ENCODE measurements around the gene PID1.

Gene PID1

DNA sequence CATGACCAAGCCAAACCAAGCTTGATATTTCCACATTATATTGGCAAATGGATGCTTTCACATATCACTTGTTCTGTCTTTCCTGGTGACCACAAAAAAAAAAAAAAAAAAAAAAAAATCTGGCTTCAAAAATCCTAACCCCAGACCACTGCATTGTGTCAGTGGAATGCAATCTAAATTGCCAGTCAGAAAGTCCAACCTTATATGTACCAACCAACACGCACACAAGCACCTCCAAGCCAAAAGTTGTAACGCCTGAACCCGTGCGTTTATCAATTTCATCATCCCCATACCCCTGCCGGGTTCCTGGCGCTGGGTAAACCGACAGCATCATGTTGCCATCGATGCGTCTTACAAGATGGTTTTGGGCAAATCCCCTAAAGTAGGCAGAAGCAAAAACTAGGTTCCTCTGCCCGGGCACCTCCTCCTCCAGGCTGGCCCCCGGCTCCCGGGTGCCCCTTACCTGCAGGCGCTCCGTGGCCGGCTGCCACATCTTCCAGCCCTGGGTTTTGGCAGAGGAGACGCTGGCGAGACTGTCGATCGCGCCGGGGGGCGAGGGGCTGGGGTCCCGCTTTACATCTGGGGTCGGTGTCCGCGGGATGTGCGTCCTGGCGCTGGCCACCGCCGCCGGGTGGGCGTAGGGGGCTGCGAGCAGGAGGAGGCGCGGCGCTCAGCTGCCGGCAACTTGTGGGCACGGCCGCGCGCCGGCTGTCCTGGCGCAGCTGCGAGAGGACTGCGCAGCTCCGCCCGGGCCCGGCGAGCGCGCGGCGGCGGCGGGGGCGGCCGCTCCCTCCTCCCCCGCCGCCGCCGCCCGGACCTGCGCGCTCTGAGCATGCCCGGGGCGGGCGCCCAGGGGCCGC is at the start of gene PID1:
TSS of gene PID1 (minus strand) at position 737 of the 860 bp plus-strand sequence. CDS start at position 493, 244 bp downstream.
- no peak for TF ChIP-seq GATA1 (IDR thresholded peaks at IDR 0.05; ENCODE audit: low read depth, low read length)
- no peak for TF ChIP-seq POLR2A (IDR thresholded peaks at IDR 0.05; ENCODE audit: low read length)
- DNase-seq, result no peak

DNA sequence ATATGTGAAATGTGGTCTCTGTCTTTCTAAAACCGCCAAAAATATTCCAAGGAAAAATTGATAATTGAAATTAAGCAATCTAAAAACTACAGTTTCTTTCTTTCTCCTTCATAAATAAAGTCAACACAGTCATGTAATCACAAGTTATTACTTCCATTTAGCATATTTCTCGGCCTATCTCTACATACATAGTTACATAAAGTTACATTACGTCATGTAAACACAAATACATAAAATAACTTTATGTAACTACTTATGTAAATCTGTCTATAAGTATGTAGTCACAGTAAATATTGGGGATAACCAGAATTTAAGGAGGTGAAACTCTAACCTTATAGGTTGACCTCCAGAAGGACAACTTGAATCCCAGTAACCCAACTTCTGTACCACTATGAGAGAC is 48.5 kb upstream of the PID1 start:
- no peak for TF ChIP-seq GATA1 (IDR thresholded peaks at IDR 0.05; ENCODE audit: low read depth, low read length)
- no peak for DNase-seq

- TF ChIP-seq GATA1 (IDR thresholded peaks at IDR 0.05; ENCODE audit: low read depth, low read length), result no peak
- no peak for DNase-seq
These were observed 43.0 kb upstream of the PID1 start for GRCh38 chr2:229314117-229314516.

GRCh38 chr2:229313591-229313990 is 42.5 kb upstream of the PID1 start:
- no peak for DNase-seq
- TF ChIP-seq GATA1 (IDR thresholded peaks at IDR 0.05; ENCODE audit: low read depth, low read length) (no peak), POLR2A (IDR thresholded peaks at IDR 0.05; ENCODE audit: low read length) (no peak)

DNA sequence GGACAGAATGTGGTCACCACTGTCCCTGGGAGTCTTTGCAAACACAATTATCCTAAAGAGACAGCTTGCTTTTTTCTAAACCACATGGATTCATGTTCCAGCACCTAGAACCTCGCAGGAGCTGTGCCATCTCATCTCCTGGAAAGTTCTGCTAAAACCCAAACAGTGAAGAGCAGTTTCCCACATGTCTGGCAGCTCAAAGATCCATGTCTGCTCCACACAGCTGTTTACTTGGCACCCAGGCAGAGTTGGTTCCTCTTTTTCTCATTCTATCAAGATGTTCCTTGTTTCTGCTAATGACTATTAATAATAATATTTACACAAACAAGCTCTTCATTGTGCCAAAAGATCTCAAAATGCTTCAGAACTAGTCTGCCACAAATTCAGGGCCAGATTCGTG is 30.1 kb upstream of the PID1 start:
- DNase-seq, result no peak
- TF ChIP-seq GATA1 (IDR thresholded peaks at IDR 0.05; ENCODE audit: low read depth, low read length), result no peak
- no peak for TF ChIP-seq POLR2A (IDR thresholded peaks at IDR 0.05; ENCODE audit: low read length)

DNA sequence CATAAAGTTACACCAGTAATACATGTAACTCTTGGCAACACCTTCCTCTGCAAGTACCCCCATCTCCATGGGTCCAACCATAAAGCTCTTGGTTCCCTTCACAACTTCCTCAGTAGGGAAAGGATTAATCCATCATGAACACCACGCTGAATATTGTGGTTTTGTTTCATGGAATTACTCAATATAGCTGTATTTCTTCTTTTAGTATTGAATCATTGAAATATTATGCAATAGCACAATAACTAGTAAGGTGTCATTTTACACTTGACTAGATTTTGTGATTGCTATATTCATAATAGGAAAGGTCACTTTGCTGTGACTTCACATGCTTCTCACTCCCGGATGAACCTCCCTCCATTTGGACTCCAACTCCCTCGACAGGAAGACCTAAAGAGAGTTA is 29.7 kb upstream of the PID1 start:
- TF ChIP-seq GATA1 (IDR thresholded peaks at IDR 0.05; ENCODE audit: low read depth, low read length) (no peak), POLR2A (IDR thresholded peaks at IDR 0.05; ENCODE audit: low read length) (no peak)
- no peak for DNase-seq

DNA sequence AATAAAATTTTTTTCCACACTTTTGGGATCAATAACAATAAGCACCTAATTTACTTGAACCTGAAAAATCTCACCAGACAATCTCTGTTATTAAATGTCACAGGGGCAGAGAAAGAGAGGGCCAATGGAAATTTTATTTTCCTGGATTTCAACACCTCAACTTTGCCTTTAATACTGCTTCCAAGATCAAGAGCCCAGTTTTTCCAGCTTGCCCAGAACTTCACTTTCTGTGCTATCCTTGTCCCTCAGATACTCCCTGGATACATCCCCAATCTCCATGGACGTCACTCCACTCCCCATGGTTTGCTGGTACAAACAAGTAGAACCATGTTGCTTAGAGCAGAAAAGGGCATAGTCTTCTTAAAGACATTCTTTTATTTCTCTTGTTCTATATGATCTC is 29.3 kb upstream of the PID1 start:
- TF ChIP-seq GATA1 (IDR thresholded peaks at IDR 0.05; ENCODE audit: low read depth, low read length), result no peak
- TF ChIP-seq POLR2A (IDR thresholded peaks at IDR 0.05; ENCODE audit: low read length), result no peak

GRCh38 chr2:229297247-229297646 is 26.2 kb upstream of the PID1 start:
- DNase-seq, result no peak
- no peak for TF ChIP-seq GATA1 (IDR thresholded peaks at IDR 0.05; ENCODE audit: low read depth, low read length)
- TF ChIP-seq POLR2A (IDR thresholded peaks at IDR 0.05; ENCODE audit: low read length), result no peak

More for the DNA sequence above, 29.3 kb upstream of the PID1 start:
- no peak for DNase-seq

DNA sequence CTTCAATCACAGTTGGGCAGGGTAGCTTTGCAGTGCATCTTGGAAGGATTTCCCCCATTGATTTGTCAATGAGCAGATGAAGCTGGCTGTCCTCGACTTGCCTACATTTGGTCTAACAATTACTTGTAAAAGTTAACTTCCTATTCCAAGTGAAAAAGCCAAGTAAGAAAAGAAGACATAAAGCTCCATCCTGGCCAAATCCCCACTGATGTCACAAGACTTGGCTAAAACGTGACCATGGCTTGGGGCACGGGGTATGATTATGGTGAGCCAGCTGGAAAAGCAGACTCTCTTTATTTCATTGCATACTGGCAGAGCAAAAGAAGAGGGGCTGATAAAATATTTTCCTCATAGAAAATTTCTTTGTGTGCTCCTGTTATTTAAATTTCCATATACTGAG is 25.4 kb upstream of the PID1 start:
- no peak for DNase-seq
- no peak for TF ChIP-seq POLR2A (IDR thresholded peaks at IDR 0.05; ENCODE audit: low read length)
- no peak for TF ChIP-seq GATA1 (IDR thresholded peaks at IDR 0.05; ENCODE audit: low read depth, low read length)

DNA sequence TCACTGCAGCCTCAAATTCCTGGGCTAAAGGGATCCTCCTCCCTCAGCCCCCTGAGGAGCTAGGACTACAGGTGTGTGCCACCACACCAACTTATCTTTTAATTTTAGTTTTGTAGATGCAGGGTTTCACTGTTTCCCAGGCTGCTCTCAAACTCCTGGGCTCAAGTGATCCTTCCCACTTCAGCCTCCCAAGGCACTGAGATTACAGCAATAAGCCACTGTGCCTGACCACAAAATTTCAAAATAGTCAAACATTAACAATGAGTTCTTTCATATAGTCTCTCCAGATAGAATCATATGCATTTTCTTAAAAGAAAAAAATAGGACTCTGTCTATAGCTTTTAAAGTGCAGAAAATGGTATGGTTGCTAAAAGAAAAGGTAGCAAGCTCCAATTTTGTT is 24.9 kb upstream of the PID1 start:
- no peak for TF ChIP-seq POLR2A (IDR thresholded peaks at IDR 0.05; ENCODE audit: low read length)
- TF ChIP-seq GATA1 (IDR thresholded peaks at IDR 0.05; ENCODE audit: low read depth, low read length), result no peak
- no peak for DNase-seq

DNA sequence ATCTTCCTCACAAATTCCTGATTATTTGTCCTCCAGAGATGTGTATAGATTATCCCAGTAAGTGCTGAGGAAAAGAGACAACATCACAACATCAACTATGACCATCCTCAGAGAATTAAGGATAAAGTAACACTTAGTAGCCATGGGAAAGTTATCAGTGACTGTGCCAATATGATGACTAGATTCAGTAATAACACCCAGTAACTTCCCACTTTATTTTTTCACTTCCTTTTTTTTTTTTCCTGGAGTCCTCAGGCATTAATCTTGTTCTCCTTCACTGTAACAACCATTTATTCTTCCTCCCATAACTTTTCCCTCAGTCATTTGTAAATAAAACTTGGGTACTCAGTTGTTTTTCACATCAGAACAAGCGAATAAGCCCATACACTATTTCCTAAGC is 16.7 kb upstream of the PID1 start:
- TF ChIP-seq GATA1 (IDR thresholded peaks at IDR 0.05; ENCODE audit: low read depth, low read length), result no peak
- TF ChIP-seq POLR2A (IDR thresholded peaks at IDR 0.05; ENCODE audit: low read length), result no peak
- DNase-seq, result no peak

GRCh38 chr2:229282758-229283546 is 11.9 kb upstream of the PID1 start:
- no peak for TF ChIP-seq POLR2A (IDR thresholded peaks at IDR 0.05; ENCODE audit: low read length)
- no peak for TF ChIP-seq GATA1 (IDR thresholded peaks at IDR 0.05; ENCODE audit: low read depth, low read length)
- no peak for DNase-seq

GRCh38 chr2:229279516-229279915 is 8.4 kb upstream of the PID1 start:
- TF ChIP-seq GATA1 (IDR thresholded peaks at IDR 0.05; ENCODE audit: low read depth, low read length) (no peak), POLR2A (IDR thresholded peaks at IDR 0.05; ENCODE audit: low read length) (no peak)

DNA sequence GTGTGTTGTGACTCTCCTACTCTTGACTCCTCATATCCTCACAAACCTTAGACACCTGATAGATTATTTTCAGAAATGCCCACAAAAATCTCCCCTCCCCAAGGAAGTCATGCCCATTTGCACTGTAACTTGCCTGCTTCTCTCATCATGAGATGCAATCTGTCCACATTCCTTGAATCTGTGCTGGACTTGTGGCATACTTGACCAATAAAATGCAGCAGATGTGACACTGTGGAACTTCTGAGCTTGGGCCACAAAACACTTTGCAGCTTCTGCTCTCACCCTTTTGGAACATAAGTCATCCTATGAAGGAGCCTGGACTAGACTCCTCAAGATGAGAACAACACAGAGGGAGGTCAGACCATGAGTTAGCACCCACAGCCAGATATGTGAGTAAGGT is 4.4 kb upstream of the PID1 start:
- DNase-seq, result no peak
- TF ChIP-seq GATA1 (IDR thresholded peaks at IDR 0.05; ENCODE audit: low read depth, low read length), result no peak
- no peak for TF ChIP-seq POLR2A (IDR thresholded peaks at IDR 0.05; ENCODE audit: low read length)

More at GRCh38 chr2:229279516-229279915, 8.4 kb upstream of the PID1 start:
- DNase-seq, result no peak
